ENCODE measurements around the gene SP140.

The SP140 gene

DNA sequence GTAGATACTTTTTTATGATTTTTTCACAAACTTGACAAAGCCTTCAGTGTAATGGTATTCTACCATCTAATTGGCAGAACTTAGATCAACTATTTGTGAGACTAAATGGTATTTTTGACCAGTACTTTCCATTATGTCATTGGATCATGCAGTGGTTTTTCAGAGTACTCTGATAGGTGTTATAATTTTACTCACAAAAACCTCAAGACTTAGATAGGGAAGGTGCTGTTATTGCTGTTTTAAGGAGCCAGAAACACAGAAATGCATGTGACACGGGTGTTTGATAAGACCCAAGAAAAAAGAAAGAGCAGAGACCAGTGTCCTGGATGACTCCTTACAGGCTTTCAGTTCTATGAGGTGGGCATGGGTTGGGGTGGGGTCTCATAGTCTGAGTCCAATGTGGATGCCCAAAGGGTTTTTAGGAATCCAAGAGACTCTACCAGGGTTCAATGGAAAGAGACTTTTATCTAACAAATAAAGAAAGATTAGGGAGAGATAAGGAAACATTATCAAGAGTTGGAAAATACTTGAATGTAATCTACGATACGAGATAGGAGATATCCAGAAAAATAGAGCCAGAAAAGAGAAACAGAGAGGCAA is 31.3 kb downstream of the SP140 start:
- no peak for TF ChIP-seq HOXC10 (CRISPR knock-in tag; IDR thresholded peaks at IDR 0.05)
- no peak for TF ChIP-seq ZNF473 (tag by site-specific recombination; IDR thresholded peaks at IDR 0.05)
- TF ChIP-seq, protein P1, sequence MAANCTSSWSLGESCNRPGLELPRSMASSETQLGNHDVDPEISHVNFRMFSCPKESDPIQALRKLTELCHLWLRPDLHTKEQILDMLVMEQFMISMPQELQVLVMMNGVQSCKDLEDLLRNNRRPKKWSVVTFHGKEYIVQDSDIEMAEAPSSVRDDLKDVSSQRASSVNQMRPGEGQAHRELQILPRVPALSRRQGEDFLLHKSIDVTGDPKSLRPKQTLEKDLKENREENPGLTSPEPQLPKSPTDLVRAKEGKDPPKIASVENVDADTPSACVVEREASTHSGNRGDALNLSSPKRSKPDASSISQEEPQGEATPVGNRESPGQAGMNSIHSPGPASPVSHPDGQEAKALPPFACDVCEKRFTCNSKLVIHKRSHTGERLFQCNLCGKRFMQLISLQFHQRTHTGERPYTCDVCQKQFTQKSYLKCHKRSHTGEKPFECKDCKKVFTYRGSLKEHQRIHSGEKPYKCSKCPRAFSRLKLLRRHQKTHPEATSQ (tag by site-specific recombination; IDR thresholded peaks at IDR 0.05), result no peak
- TF ChIP-seq ZNF169 (tag by site-specific recombination; IDR thresholded peaks at IDR 0.05), result no peak
- TF ChIP-seq ZNF792 (tag by site-specific recombination; IDR thresholded peaks at IDR 0.05), result no peak
- no peak for TF ChIP-seq ZNF837 (tag by site-specific recombination; IDR thresholded peaks at IDR 0.05)
- TF ChIP-seq ZNF214 (tag by site-specific recombination; IDR thresholded peaks at IDR 0.05; ENCODE audit: borderline replicate concordance), result no peak
- Histone ChIP-seq H3K9me3 (ENCODE audit: control insufficient read depth, insufficient read depth, low read depth, low read length) (no peaks in the 10 kb centered on the region), H3K4me3 (ENCODE audit: low read depth, low read length) (no peak overlapping the region), H3K4me1 (ENCODE audit: control insufficient read depth, insufficient read depth, low read length) (no peaks in the 10 kb centered on the region), H3K36me3 (ENCODE audit: control insufficient read depth in 2 of 2, insufficient read depth in 1 of 2, low read length in 2 of 2) (no peaks in the 10 kb centered on the region), H3K27ac (ENCODE audit: extremely low read depth, low read depth, low read length) (no peak overlapping the region)
- POLR2A ChIA-PET, result no interaction called here
- CTCF ChIA-PET, result no interaction called here

DNA sequence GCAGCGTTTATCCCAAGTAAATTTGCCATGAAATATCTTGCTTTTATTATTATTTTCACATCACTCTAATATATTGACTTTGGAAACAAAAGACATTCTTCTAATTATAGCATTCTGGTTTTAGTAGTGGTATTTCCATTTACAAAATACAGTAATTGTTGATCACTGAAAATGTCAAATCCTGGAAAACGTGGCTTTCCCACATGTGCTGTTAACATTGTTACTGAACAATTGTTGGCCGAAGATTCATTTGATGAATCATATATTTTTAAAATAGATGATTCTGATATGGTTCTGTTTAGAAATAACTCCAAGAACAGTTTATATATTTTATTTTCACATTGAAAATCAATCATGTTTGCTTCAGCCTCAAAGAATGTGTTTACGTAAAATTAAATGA is 32.9 kb downstream of the SP140 start:
- ChIA-PET CTCF (no interaction called here), POLR2A (no interaction called here)

More for the DNA sequence above, 32.9 kb downstream of the SP140 start:
- H3K36me3 ChIP-seq (ENCODE audit: control insufficient read depth in 2 of 2, insufficient read depth in 1 of 2, low read length in 2 of 2), result no peaks in the 10 kb centered on the region
- H3K4me1 ChIP-seq (ENCODE audit: control insufficient read depth, insufficient read depth, low read length), result no peaks in the 10 kb centered on the region
- no peak for TF ChIP-seq KLF1 (tag by site-specific recombination; IDR thresholded peaks at IDR 0.05)
- no peak for TF ChIP-seq ZBTB48 (tag by site-specific recombination; IDR thresholded peaks at IDR 0.05)
- no peak for TF ChIP-seq ZNF664 (tag by site-specific recombination; IDR thresholded peaks at IDR 0.05)
- TF ChIP-seq GLIS1 (tag by site-specific recombination; IDR thresholded peaks at IDR 0.05), result no peak
- TF ChIP-seq, protein P2, sequence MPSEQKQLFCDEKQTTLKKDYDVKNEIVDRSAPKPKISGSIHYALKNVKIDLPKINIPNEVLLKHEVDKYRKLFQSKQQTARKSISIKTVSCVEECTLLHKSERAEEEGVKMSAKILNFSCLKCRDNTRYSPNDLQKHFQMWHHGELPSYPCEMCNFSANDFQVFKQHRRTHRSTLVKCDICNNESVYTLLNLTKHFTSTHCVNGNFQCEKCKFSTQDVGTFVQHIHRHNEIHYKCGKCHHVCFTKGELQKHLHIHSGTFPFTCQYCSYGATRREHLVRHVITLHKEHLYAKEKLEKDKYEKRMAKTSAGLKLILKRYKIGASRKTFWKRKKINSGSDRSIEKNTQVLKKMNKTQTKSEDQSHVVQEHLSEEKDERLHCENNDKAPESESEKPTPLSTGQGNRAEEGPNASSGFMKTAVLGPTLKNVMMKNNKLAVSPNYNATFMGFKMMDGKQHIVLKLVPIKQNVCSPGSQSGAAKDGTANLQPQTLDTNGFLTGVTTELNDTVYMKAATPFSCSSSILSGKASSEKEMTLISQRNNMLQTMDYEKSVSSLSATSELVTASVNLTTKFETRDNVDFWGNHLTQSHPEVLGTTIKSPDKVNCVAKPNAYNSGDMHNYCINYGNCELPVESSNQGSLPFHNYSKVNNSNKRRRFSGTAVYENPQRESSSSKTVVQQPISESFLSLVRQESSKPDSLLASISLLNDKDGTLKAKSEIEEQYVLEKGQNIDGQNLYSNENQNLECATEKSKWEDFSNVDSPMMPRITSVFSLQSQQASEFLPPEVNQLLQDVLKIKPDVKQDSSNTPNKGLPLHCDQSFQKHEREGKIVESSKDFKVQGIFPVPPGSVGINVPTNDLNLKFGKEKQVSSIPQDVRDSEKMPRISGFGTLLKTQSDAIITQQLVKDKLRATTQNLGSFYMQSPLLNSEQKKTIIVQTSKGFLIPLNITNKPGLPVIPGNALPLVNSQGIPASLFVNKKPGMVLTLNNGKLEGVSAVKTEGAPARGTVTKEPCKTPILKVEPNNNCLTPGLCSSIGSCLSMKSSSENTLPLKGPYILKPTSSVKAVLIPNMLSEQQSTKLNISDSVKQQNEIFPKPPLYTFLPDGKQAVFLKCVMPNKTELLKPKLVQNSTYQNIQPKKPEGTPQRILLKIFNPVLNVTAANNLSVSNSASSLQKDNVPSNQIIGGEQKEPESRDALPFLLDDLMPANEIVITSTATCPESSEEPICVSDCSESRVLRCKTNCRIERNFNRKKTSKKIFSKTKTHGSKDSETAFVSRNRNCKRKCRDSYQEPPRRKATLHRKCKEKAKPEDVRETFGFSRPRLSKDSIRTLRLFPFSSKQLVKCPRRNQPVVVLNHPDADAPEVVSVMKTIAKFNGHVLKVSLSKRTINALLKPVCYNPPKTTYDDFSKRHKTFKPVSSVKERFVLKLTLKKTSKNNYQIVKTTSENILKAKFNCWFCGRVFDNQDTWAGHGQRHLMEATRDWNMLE (tag by site-specific recombination; conservative IDR thresholded peaks at IDR 0.05; ENCODE audit: low read depth), result no peak
- no peak for TF ChIP-seq ZNF501 (tag by site-specific recombination; IDR thresholded peaks at IDR 0.05)
- no peak for TF ChIP-seq KLF7 (tag by site-specific recombination; IDR thresholded peaks at IDR 0.05; ENCODE audit: borderline replicate concordance)
- TF ChIP-seq GLI4 (tag by site-specific recombination; IDR thresholded peaks at IDR 0.05), result no peak
- TF ChIP-seq, protein P3, sequence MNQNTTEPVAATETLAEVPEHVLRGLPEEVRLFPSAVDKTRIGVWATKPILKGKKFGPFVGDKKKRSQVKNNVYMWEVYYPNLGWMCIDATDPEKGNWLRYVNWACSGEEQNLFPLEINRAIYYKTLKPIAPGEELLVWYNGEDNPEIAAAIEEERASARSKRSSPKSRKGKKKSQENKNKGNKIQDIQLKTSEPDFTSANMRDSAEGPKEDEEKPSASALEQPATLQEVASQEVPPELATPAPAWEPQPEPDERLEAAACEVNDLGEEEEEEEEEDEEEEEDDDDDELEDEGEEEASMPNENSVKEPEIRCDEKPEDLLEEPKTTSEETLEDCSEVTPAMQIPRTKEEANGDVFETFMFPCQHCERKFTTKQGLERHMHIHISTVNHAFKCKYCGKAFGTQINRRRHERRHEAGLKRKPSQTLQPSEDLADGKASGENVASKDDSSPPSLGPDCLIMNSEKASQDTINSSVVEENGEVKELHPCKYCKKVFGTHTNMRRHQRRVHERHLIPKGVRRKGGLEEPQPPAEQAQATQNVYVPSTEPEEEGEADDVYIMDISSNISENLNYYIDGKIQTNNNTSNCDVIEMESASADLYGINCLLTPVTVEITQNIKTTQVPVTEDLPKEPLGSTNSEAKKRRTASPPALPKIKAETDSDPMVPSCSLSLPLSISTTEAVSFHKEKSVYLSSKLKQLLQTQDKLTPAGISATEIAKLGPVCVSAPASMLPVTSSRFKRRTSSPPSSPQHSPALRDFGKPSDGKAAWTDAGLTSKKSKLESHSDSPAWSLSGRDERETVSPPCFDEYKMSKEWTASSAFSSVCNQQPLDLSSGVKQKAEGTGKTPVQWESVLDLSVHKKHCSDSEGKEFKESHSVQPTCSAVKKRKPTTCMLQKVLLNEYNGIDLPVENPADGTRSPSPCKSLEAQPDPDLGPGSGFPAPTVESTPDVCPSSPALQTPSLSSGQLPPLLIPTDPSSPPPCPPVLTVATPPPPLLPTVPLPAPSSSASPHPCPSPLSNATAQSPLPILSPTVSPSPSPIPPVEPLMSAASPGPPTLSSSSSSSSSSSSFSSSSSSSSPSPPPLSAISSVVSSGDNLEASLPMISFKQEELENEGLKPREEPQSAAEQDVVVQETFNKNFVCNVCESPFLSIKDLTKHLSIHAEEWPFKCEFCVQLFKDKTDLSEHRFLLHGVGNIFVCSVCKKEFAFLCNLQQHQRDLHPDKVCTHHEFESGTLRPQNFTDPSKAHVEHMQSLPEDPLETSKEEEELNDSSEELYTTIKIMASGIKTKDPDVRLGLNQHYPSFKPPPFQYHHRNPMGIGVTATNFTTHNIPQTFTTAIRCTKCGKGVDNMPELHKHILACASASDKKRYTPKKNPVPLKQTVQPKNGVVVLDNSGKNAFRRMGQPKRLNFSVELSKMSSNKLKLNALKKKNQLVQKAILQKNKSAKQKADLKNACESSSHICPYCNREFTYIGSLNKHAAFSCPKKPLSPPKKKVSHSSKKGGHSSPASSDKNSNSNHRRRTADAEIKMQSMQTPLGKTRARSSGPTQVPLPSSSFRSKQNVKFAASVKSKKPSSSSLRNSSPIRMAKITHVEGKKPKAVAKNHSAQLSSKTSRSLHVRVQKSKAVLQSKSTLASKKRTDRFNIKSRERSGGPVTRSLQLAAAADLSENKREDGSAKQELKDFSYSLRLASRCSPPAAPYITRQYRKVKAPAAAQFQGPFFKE (tag by site-specific recombination; IDR thresholded peaks at IDR 0.05; ENCODE audit: borderline replicate concordance), result no peak
- TF ChIP-seq, protein P4, sequence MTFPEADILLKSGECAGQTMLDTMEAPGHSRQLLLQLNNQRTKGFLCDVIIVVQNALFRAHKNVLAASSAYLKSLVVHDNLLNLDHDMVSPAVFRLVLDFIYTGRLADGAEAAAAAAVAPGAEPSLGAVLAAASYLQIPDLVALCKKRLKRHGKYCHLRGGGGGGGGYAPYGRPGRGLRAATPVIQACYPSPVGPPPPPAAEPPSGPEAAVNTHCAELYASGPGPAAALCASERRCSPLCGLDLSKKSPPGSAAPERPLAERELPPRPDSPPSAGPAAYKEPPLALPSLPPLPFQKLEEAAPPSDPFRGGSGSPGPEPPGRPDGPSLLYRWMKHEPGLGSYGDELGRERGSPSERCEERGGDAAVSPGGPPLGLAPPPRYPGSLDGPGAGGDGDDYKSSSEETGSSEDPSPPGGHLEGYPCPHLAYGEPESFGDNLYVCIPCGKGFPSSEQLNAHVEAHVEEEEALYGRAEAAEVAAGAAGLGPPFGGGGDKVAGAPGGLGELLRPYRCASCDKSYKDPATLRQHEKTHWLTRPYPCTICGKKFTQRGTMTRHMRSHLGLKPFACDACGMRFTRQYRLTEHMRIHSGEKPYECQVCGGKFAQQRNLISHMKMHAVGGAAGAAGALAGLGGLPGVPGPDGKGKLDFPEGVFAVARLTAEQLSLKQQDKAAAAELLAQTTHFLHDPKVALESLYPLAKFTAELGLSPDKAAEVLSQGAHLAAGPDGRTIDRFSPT (tag by site-specific recombination; IDR thresholded peaks at IDR 0.05), result no peak
- no peak overlapping the region for H3K27ac ChIP-seq (ENCODE audit: extremely low read depth, low read depth, low read length)
- H3K4me3 ChIP-seq (ENCODE audit: low read depth, low read length), result no peak overlapping the region
- H3K9me3 ChIP-seq (ENCODE audit: control insufficient read depth, insufficient read depth, low read depth, low read length), result no peaks in the 10 kb centered on the region
